AG04449 (cell line): ENCODE results near the gene CEP131.

Experiments used
- CTCF ChIA-PET: fragments of 350-600 bp; formaldehyde crosslinking; extraction: SDS; loops from one replicate; lab custom pipeline; 2021; ENCODE audit warnings: antibody characterized with exemption; lab: Yijun Ruan, JAX
- POLR2A ChIA-PET: fragments of 400-600, 350-600 bp; formaldehyde crosslinking; extraction: SDS; loops from one replicate; lab custom pipeline; 2020; ENCODE audit warnings: antibody characterized with exemption, inconsistent platforms; lab: Yijun Ruan, JAX
- DNase-seq: peaks from one replicate; pipeline ENCODE4 v3.0.0-alpha.2; 2010; ENCODE audit warnings: low read depth, low spot score
- H3K4me3 ChIP-seq: 2 replicates; pipeline ENCODE4 v1.5.1; 2011; ENCODE audit warnings: low read depth, mild to moderate bottlenecking, control low read depth, low read length
- TF ChIP-seq, protein P1 (sequence below): IDR thresholded peaks from one replicate; pipeline ENCODE4 v1.5.1; 2011; ENCODE audit warnings: mild to moderate bottlenecking, moderate library complexity, low read length, control low read depth, inconsistent platforms; ENCODE audit not compliant: insufficient read depth; ENCODE audit errors: missing control alignments

CEP131 gene

DNA sequence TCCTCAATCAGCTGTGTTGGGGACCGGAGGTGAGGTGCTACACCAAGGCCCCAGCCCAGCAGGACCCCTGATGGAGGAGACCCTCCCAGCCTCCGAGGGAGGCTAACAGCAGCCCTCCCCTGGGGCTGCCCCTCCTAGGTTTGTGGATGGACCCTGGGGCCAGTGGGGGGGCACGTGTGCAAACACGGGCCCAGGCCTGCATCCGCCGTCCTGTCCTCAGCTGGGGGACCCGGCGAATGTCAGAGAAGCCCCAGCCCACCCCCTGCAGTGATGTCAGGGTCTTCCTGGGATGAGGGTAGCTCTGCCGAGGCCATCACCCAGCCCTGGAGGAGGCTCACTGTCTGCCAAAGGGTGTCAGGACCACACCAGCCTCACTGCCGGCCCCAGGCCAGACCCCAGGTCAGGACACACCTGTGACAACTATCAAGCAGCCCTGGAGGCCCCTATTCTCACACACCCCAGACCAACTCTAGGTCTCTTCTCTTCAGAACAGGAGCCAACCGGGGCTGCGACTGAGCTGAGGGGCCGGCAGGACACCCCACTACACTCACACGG is 26.7 kb downstream of the CEP131 start:
- DNase-seq: no peak
- ChIA-PET POLR2A (no interaction called here), CTCF (interaction anchor here (1.3 kb wide), 1 partner anchor 172 kb away, joined by 3 read pairs; no protein-coding TSS in a partner anchor)
- no peak overlapping the region for H3K4me3 ChIP-seq
- TF ChIP-seq, protein P1, sequence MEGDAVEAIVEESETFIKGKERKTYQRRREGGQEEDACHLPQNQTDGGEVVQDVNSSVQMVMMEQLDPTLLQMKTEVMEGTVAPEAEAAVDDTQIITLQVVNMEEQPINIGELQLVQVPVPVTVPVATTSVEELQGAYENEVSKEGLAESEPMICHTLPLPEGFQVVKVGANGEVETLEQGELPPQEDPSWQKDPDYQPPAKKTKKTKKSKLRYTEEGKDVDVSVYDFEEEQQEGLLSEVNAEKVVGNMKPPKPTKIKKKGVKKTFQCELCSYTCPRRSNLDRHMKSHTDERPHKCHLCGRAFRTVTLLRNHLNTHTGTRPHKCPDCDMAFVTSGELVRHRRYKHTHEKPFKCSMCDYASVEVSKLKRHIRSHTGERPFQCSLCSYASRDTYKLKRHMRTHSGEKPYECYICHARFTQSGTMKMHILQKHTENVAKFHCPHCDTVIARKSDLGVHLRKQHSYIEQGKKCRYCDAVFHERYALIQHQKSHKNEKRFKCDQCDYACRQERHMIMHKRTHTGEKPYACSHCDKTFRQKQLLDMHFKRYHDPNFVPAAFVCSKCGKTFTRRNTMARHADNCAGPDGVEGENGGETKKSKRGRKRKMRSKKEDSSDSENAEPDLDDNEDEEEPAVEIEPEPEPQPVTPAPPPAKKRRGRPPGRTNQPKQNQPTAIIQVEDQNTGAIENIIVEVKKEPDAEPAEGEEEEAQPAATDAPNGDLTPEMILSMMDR: no peak

DNA sequence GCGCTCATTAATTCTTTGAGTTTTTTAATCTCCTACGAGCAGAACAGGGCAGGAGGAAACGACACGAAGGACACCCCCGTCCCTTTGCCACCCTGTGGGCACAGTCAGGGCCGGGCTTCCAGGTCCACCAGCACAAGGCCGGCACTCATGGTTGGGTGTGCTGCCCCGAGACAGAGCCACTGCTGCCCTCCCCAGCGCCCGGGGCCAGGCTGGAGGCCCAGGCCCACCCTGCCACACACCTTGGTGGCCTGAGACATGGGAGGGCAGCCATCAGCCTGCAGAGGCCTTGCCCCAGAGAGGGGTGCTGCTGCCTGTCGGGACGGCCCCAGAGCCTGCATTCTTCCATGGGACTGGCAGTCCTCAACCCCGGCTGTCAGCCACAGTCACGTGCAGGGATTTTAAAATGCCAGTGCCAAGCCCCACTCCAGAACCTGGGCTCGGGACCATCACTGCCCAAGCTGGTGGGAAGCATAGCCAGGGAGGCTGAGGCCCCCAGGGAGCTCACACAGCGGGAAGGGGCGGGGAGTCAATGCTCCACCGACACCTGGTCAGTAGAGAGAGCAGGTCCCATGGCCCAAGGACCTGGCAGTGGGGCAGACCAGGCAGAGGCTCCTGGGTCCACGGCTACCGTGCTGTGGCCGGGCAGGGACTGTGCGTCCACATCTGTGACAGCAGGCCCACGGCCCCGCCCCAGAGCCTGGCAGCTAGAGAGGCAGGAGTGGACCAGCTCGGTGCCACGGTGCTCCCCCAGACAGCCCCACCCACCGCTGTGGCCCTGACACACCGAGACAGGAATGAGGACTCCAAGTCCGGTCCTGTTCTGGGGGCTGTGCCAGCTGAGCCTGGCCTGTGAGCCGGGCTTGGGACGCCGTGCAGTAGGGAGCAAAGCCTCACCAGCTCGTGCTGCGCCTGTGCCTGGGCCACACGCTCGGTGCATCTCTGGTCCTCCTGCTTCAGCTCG is 27.5 kb downstream of the CEP131 start:
- POLR2A ChIA-PET: no interaction called here
- TF ChIP-seq, protein P1: no peak
- DNase-seq: no peak
- CTCF ChIA-PET: interaction anchor here (0.7 to 1.3 kb wide), 2 partner anchors 18 to 172 kb away, joined by 3 read pairs; no protein-coding TSS in a partner anchor
- H3K4me3 ChIP-seq: no peak overlapping the region

DNA sequence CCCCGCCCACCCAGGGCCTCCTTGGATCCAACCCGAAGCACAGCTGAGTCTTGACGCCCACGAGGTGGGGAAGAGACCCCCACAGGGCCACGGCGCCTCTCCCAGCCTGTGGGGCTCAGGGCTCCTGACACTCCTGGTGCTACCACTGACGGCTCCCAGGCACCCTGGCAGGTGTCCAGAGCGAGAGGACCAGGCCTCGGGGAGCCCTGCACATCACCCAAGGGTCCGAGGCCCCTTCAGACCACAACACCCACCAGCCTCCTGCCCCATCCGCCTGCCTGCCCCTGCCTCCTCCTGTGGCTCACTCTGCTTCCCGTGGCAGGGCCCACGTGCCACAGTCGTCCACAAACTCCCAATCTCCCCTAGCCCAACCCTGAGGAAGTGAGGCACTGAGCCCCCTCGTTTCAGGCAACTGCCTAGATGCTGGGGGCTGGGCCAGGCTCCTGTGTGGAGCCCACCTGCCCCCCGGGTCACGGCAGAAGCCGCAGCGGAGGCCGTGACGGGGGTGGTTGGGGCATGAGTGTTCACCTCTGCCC is 28.5 kb downstream of the CEP131 start:
- ChIA-PET CTCF (no interaction called here), POLR2A (no interaction called here)
- no peak for DNase-seq
- no peak overlapping the region for H3K4me3 ChIP-seq
- TF ChIP-seq, protein P1: no peak

DNA sequence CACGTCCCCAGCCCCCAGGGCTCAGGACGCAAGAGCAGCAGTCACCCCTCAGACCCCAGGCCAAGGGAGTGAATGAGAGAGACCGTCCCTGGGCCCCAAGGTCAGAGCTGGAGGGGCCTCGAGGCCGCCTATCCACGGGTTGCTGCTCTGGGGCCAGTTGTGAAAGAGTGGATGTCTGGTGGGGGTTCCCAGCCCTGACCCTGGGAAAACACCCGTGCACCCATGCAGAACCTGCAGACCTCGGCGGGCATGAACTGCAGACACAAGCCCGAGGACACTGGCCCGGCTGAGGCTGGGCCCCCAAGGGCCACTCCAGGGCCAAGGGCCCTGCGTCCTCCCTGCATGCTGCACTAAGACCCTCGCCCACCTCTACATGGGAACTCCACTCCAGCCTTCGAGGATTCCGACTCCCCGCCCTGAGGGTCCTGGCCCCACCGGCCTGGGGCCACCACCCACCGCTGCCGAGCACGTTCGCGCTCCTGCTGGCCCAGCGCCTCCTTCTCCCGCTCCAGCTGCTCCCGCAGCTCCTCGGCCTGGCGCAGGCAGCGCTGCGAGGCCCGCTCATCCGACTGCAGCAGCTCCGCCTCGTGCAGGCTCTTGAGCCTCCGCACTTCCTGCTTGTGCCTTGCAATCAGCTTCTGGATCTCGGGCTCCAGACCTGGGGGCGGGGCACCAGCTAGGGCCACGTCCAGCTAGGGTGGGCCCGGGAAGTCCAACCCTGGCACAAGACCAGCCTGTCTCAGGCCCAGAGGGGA is 29.1 kb downstream of the CEP131 start:
- TF ChIP-seq, protein P1: no peak
- DNase-seq: no peak
- CTCF ChIA-PET: no interaction called here

DNA sequence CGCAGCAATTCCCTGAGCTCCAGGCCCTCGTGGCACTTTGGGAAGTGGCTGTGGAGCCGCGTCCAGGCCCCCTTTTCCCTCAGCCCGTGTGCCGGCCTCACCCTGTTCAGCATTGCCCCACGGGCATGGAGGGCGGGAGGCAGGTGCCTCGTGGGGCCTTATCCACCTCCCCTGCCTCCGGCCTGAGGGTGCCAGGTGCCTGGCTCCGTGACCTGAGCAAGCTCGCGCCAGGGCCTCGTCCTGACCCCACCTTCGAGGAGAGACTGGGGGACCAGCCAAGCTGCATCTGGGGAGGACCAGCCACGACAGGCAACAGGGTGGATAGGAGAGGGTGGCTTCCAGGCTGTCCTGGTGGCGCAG is 29.7 kb downstream of the CEP131 start:
- TF ChIP-seq, protein P1: no peak
- ChIA-PET POLR2A (no interaction called here), CTCF (interaction anchor here (0.9 to 1.4 kb wide), 2 partner anchors 8 to 50 kb away, joined by 4 read pairs; no protein-coding TSS in a partner anchor)
- no peak overlapping the region for H3K4me3 ChIP-seq
- DNase-seq: no peak

More for the DNA sequence above, 29.1 kb downstream of the CEP131 start:
- H3K4me3 ChIP-seq: no peak overlapping the region
- POLR2A ChIA-PET: no interaction called here
